ENCODE data around the gene PRR4. TPM values are rescaled to one million over a fixed set of nuclear protein-coding genes. Genes with fewer than 3 reads are reported as not detected.

PRR4 gene
- total and polyA plus RNA-seq, 2 experiments from 2014 or later = 5.3 to 8.8 TPM

- no peak for TF ChIP-seq CTCF (IDR thresholded peaks at IDR 0.05; ENCODE audit: low read depth, low read length)
- Histone ChIP-seq H3K4me3 (no peak overlapping the region), H3K27ac (no peak overlapping the region), H3K36me3 (no peaks in the 10 kb centered on the region), H3K9me3 (ENCODE audit: low read depth) (no peaks in the 10 kb centered on the region), H3K4me1 (ENCODE audit: low read depth) (no peaks in the 10 kb centered on the region), H3K27me3 (no peaks in the 10 kb centered on the region)
- DNase-seq (ENCODE audit: low read depth in 1 of 2, low spot score in 1 of 2) = peak in 1 of 2 donors; percentile 80
Observed at GRCh38 chr12:10873378-10873777, 24.1 kb upstream of the PRR4 start.

- no peaks in the 10 kb centered on the region for H3K9me3 ChIP-seq (ENCODE audit: low read depth)
Observed at GRCh38 chr12:10867381-10867780, 18.1 kb upstream of the PRR4 start.

GRCh38 chr12:10863512-10864218 lies 14.4 kb upstream of the PRR4 start:
- no peak for DNase-seq (ENCODE audit: low read depth in 1 of 2, low spot score in 1 of 2)
- H3K4me3 ChIP-seq = no peak overlapping the region
- no peaks in the 10 kb centered on the region for H3K27me3 ChIP-seq
- H3K27ac ChIP-seq = no peak overlapping the region
- no peak for TF ChIP-seq CTCF (IDR thresholded peaks at IDR 0.05; ENCODE audit: low read depth, low read length)
- H3K4me1 ChIP-seq (ENCODE audit: low read depth) = no peaks in the 10 kb centered on the region
- no peaks in the 10 kb centered on the region for H3K36me3 ChIP-seq
- H3K9me3 ChIP-seq (ENCODE audit: low read depth) = no peaks in the 10 kb centered on the region

More at GRCh38 chr12:10867381-10867780, 18.1 kb upstream of the PRR4 start:
- no peak for TF ChIP-seq CTCF (IDR thresholded peaks at IDR 0.05; ENCODE audit: low read depth, low read length)
- H3K4me3 ChIP-seq = no peak overlapping the region
- peak in 1 of 2 donors; percentile 7 for DNase-seq (ENCODE audit: low read depth in 1 of 2, low spot score in 1 of 2)
- no peaks in the 10 kb centered on the region for H3K27me3 ChIP-seq
- H3K27ac ChIP-seq = no peak overlapping the region
- no peaks in the 10 kb centered on the region for H3K36me3 ChIP-seq
- no peaks in the 10 kb centered on the region for H3K4me1 ChIP-seq (ENCODE audit: low read depth)

GRCh38 chr12:10861366-10861765 lies 12.1 kb upstream of the PRR4 start:
- Histone ChIP-seq H3K4me1 (ENCODE audit: low read depth) (no peaks in the 10 kb centered on the region), H3K27me3 (no peaks in the 10 kb centered on the region), H3K9me3 (ENCODE audit: low read depth) (no peaks in the 10 kb centered on the region), H3K36me3 (no peaks in the 10 kb centered on the region), H3K4me3 (no peak overlapping the region), H3K27ac (no peak overlapping the region)
- no peak for DNase-seq (ENCODE audit: low read depth in 1 of 2, low spot score in 1 of 2)
- no peak for TF ChIP-seq CTCF (IDR thresholded peaks at IDR 0.05; ENCODE audit: low read depth, low read length)

GRCh38 chr12:10855807-10856206 lies 6.5 kb upstream of the PRR4 start:
- Histone ChIP-seq H3K9me3 (ENCODE audit: low read depth) (no peaks in the 10 kb centered on the region), H3K4me3 (no peak overlapping the region), H3K27me3 (no peaks in the 10 kb centered on the region), H3K36me3 (no peaks in the 10 kb centered on the region), H3K27ac (no peak overlapping the region), H3K4me1 (ENCODE audit: low read depth) (no peaks in the 10 kb centered on the region)
- no peak for TF ChIP-seq CTCF (IDR thresholded peaks at IDR 0.05; ENCODE audit: low read depth, low read length)
- DNase-seq (ENCODE audit: low read depth in 1 of 2, low spot score in 1 of 2) = no peak

Data from cardiac muscle cell (in vitro differentiated cells and primary cell).